Choroid plexus epithelial cell (primary cell): ENCODE data around the gene MAD1L1.

Experiments used
- DNase-seq: peaks from one replicate; pipeline ENCODE4 v3.0.0-alpha.2; 2010; ENCODE audit warnings: low read depth
- H3K4me3 ChIP-seq: 2 replicates; pipeline ENCODE4 v1.5.1; 2011; ENCODE audit warnings: low read depth, mild to moderate bottlenecking, control low read depth, low read length, moderate library complexity
- CTCF ChIP-seq: conservative IDR thresholded peaks from 2 replicates; pipeline ENCODE4 v1.5.1; 2011; ENCODE audit warnings: low read depth, mild to moderate bottlenecking, control low read depth, inconsistent platforms, low read length, moderate library complexity

The MAD1L1 gene

GRCh38 chr7:2217206-2217605, 15.5 kb downstream of the MAD1L1 start:
- no peak for TF ChIP-seq CTCF
- H3K4me3 ChIP-seq: no peak overlapping the region
- no peak for DNase-seq

GRCh38 chr7:2215851-2216250, 16.9 kb downstream of the MAD1L1 start:
- TF ChIP-seq CTCF: no peak
- DNase-seq: no peak
- no peak overlapping the region for H3K4me3 ChIP-seq

GRCh38 chr7:2214636-2215035, 18.1 kb downstream of the MAD1L1 start:
- H3K4me3 ChIP-seq: no peak overlapping the region
- TF ChIP-seq CTCF: no peak
- DNase-seq: no peak

GRCh38 chr7:2213551-2214215, 19.1 kb downstream of the MAD1L1 start:
- TF ChIP-seq CTCF: no peak
- DNase-seq: no peak
- no peak overlapping the region for H3K4me3 ChIP-seq

GRCh38 chr7:2212906-2213305, 19.8 kb downstream of the MAD1L1 start:
- no peak overlapping the region for H3K4me3 ChIP-seq
- no peak for DNase-seq
- TF ChIP-seq CTCF: no peak

GRCh38 chr7:2211926-2212325, 20.8 kb downstream of the MAD1L1 start:
- no peak overlapping the region for H3K4me3 ChIP-seq
- DNase-seq: no peak
- TF ChIP-seq CTCF: no peak

- no peak for TF ChIP-seq CTCF
- no peak for DNase-seq
- no peak overlapping the region for H3K4me3 ChIP-seq
Measured at GRCh38 chr7:2211259-2211880, 21.4 kb downstream of the MAD1L1 start.
